GM12864 (cell line): Measurements from ENCODE around the gene GALNT2.

Source experiments
- DNase-seq: peaks from one replicate; pipeline ENCODE4 v3.0.0-alpha.2; 2011; ENCODE audit warnings: low read depth
- H3K4me3 ChIP-seq: 2 replicates; pipeline ENCODE4 v1.5.1; 2011; ENCODE audit warnings: mild to moderate bottlenecking, low read depth, low read length, control low read depth
- TF ChIP-seq, protein P1 (sequence below): IDR thresholded peaks from 2 replicates; pipeline ENCODE4 v1.5.1; 2011; ENCODE audit warnings: low read depth, mild to moderate bottlenecking, moderate library complexity, low read length, control low read depth, inconsistent platforms; ENCODE audit errors: missing control alignments

The GALNT2 gene

DNA sequence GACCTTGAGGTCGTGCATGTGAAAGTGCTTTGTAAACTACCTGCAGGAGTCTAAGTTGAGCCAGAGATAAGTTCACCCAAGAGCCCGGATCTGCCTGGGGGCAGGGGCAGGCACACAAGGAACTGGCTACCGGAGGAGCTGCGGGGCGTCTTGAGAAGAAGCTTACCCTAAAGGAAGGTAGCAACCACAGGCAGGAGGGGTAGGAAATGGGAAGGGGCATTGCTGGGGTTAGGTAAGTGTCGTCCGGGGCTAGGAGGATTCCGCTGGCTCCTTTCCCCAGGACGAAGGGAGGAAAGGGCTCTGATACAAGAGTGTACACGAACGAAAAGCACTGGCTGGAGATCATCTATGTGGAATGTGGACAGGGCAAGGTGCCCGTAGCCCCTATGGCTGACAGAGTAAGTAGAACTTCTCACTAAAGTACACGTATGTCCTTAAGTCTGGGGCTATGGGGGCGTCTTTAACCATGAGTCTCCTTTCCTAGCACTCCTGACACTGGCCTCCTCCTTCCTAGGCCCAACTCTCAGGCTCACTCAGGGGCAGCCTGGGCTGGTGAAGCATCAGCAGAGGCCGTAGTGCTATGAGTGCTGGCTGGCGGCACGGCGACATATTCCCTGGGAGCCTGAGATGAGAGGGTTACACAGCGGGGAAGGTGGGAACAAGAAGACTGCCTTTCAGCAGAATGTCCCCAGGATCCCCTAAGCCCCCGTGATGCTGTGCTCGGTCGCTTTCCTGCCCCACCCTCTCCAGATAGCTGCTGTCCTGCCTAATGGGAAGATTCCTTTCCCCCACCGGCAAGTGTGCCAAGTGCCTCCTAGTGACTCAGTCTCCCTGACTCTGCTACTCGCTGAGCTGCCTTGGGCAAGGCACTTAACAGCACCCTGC, 9.1 kb upstream of the GALNT2 start:
- no peak overlapping the region for H3K4me3 ChIP-seq
- DNase-seq: no peak
- TF ChIP-seq, protein P1, sequence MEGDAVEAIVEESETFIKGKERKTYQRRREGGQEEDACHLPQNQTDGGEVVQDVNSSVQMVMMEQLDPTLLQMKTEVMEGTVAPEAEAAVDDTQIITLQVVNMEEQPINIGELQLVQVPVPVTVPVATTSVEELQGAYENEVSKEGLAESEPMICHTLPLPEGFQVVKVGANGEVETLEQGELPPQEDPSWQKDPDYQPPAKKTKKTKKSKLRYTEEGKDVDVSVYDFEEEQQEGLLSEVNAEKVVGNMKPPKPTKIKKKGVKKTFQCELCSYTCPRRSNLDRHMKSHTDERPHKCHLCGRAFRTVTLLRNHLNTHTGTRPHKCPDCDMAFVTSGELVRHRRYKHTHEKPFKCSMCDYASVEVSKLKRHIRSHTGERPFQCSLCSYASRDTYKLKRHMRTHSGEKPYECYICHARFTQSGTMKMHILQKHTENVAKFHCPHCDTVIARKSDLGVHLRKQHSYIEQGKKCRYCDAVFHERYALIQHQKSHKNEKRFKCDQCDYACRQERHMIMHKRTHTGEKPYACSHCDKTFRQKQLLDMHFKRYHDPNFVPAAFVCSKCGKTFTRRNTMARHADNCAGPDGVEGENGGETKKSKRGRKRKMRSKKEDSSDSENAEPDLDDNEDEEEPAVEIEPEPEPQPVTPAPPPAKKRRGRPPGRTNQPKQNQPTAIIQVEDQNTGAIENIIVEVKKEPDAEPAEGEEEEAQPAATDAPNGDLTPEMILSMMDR: no peak

DNA sequence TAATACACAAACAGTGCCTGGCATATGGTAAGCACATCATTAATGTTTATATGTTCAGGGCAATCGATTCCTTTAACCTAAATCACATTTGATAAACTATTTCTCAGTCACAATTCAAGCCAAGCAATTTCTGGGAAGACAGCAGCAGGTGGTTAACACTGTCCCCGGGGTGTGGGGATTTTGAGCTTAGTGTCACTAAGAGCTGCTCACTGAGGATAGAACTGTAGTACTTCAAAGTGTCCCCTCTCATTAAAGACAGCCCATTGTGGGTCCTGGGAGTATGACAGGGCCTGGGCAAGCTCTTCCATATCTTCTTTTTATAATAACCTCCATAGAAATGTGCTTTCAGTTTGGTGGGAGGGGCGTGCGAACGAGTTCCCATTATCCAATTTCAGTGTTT, 8.4 kb upstream of the GALNT2 start:
- H3K4me3 ChIP-seq: no peak overlapping the region
- no peak for DNase-seq
- TF ChIP-seq, protein P1: no peak

DNA sequence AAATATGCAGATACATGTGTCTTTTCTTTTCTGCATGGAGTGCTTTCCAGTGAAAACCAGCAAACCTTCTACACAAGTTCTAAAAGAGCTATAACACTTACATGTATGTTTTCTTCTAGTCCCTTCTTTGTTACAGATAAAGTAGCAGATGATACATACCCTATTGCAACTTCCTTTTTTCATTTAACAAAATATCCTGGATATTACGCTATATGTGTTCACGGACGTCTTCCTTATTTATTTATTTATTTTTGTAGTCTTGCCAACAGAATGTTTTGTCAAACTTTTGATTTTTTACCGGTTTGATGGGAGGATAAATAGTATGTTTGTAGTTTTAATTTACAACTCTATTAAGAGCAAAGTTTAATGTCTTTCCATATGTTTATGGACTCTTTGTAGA, 5.2 kb upstream of the GALNT2 start:
- TF ChIP-seq, protein P1: no peak
- no peak overlapping the region for H3K4me3 ChIP-seq
- no peak for DNase-seq

DNA sequence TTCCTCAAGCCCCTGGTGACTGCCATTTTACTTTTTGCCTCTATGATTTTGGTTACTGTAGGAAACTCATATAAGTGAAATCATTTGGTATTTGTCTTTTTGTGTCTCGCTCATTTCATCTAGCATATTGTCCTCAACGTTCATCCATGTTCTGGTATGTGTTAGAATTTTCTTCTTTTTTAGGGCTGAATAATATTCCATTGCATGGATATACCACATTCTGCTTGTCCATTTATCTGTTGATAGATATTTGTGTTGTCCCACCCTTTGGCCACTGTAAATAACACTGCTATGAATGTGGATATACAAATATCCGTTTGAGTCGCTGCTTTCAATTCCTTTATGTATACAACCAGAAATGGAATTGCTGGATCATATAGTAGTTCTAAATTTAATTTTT, 4.5 kb upstream of the GALNT2 start:
- no peak for DNase-seq
- TF ChIP-seq, protein P1: no peak
- no peak overlapping the region for H3K4me3 ChIP-seq

DNA sequence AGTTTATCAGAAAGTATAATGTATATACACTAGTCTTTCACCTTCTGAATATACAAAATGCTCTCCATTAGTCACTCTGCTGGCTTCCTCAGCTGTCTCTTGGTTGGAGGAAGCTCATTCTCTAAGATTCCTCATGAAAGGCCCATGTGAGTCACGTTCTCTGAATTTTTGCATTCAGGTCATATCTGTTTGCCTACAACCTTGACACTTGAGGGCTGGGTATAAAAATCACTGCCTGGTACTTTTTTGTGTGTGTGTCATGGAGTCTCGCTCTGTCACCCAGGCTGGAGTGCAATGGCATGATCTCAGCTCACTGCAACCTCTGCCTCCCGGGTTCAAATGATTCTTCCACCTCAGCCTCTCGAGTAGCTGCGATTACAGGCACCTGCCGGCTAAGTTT, 2.8 kb upstream of the GALNT2 start:
- DNase-seq: no peak
- TF ChIP-seq, protein P1: no peak
- H3K4me3 ChIP-seq: no peak overlapping the region

DNA sequence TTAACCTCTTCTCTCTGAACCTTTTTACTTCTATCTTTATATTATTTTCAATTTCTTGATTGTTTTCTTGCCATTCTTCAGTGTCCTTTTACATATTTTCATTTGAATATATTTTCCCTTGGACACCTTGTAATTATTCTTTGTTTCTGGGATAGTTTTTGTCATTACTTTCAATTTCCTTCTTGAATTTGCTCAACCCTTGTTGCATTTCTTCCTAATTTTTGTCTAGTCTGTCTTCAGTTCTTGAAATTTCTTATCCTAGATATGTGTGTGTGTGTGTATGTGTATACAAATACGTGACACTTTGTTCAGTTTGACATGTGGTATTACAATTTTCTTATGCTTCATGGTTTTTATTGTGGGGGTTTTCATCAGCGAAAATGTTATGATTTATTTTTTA, 1.9 kb upstream of the GALNT2 start:
- no peak for DNase-seq
- TF ChIP-seq, protein P1: no peak
- no peak overlapping the region for H3K4me3 ChIP-seq

DNA sequence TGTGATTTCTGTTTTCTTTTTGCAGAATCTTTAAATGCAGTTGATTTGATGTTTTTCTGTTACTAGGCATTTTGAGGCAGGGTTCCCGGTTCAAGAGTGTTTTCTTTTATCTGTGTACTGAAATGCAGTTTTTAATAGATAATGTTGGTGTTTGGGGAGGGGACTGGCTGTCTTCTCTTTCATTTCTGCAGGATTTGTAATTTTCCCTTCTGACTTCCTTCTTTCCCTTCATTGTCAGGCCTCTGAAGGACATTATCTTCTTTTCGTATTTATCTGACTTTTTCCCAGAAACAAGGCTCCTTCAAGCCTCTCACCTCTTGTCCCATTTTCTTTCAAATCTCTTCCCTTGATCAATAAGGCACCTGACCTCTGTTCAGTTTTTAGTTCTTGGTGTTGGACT, 1.5 kb upstream of the GALNT2 start:
- DNase-seq: no peak
- no peak overlapping the region for H3K4me3 ChIP-seq
- TF ChIP-seq, protein P1: no peak
